Measurements from ENCODE around the gene ITPR3.

Gene ITPR3

GRCh38 chr6:33662318-33662717, 41.2 kb downstream of the ITPR3 start:
- Histone ChIP-seq H3K4me2 (ENCODE audit: insufficient read depth, low read length, poor library complexity, severe bottlenecking) (no peak overlapping the region), H3K4me1 (ENCODE audit: control insufficient read depth in 2 of 2, insufficient read depth in 1 of 2, low read depth in 1 of 2, low read length in 2 of 2) (peaks cover 2 to 4% of the 10 kb centered on the region in 2 donors), H4K91ac (ENCODE audit: low read depth, low read length, poor library complexity) (no peak overlapping the region), H3K9me3 (replicated peaks in 1 of 2; ENCODE audit: control insufficient read depth in 2 of 2, insufficient read depth in 1 of 2, low read depth in 1 of 2, low read length in 2 of 2) (no peaks in the 10 kb centered on the region), H3K23ac (ENCODE audit: low read depth, low read length, poor library complexity) (no peak overlapping the region), H2BK15ac (ENCODE audit: low read length) (no peak overlapping the region), H3K9ac (ENCODE audit: low read depth, low read length, poor library complexity) (no peak overlapping the region), H3K27me3 (ENCODE audit: control insufficient read depth in 3 of 3, insufficient read depth in 3 of 3, low read depth in 1 of 3, low read length in 3 of 3) (no peaks in the 10 kb centered on the region), H2BK12ac (ENCODE audit: low read length) (no peak overlapping the region), H3K36me3 (replicated peaks in 1 of 2; ENCODE audit: control insufficient read depth in 2 of 2, insufficient read depth in 2 of 2, low read length in 2 of 2) (no peaks in the 10 kb centered on the region), H3K4me3 (ENCODE audit: low read length in 2 of 2) (no peak overlapping the region), H3K79me1 (ENCODE audit: low read depth, low read length) (no peaks in the 10 kb centered on the region), H2AFZ (ENCODE audit: low read length) (no peak overlapping the region), H2BK5ac (ENCODE audit: low read length) (no peak overlapping the region), H3K18ac (ENCODE audit: low read length) (peak overlapping the region; percentile 45), H2AK5ac (ENCODE audit: low read depth, low read length) (peak overlapping the region; percentile 40), H3K4ac (ENCODE audit: low read length) (no peak overlapping the region), H3K14ac (ENCODE audit: low read length) (peak overlapping the region; percentile 85), H2BK120ac (ENCODE audit: low read depth, low read length) (no peak overlapping the region), H3K27ac (replicated peaks; ENCODE audit: low read length) (no peak overlapping the region), H4K8ac (ENCODE audit: low read depth, low read length) (no peak overlapping the region)
- no CpG with 5 or more reads among the region's 11 CpGs for WGBS, 2 donors (ENCODE audit: extremely low coverage in 2 of 2, insufficient read length in 2 of 2, insufficient replicate concordance in 1 of 2)
- no peak for DNase-seq (ENCODE audit: low spot score)

GRCh38 chr6:33663028-33663427, 41.9 kb downstream of the ITPR3 start:
- no peak overlapping the region for H2AFZ ChIP-seq (ENCODE audit: low read length)
- H4K91ac ChIP-seq (ENCODE audit: low read depth, low read length, poor library complexity): no peak overlapping the region
- peak overlapping the region; percentile 54 for H2BK5ac ChIP-seq (ENCODE audit: low read length)
- H3K9me3 ChIP-seq (replicated peaks in 1 of 2; ENCODE audit: control insufficient read depth in 2 of 2, insufficient read depth in 1 of 2, low read depth in 1 of 2, low read length in 2 of 2): no peaks in the 10 kb centered on the region
- no peaks in the 10 kb centered on the region for H3K27me3 ChIP-seq (ENCODE audit: control insufficient read depth in 3 of 3, insufficient read depth in 3 of 3, low read depth in 1 of 3, low read length in 3 of 3)
- no peaks in the 10 kb centered on the region for H3K79me1 ChIP-seq (ENCODE audit: low read depth, low read length)
- H2AK5ac ChIP-seq (ENCODE audit: low read depth, low read length): no peak overlapping the region
- no peak overlapping the region for H3K4me3 ChIP-seq (ENCODE audit: low read length in 2 of 2)
- H3K36me3 ChIP-seq (replicated peaks in 1 of 2; ENCODE audit: control insufficient read depth in 2 of 2, insufficient read depth in 2 of 2, low read length in 2 of 2): no peaks in the 10 kb centered on the region
- peak overlapping the region; percentile 7 for H3K18ac ChIP-seq (ENCODE audit: low read length)
- no CpG with 5 or more reads among the region's 5 CpGs for WGBS, 2 donors (ENCODE audit: extremely low coverage in 2 of 2, insufficient read length in 2 of 2, insufficient replicate concordance in 1 of 2)
- no peak overlapping the region for H4K8ac ChIP-seq (ENCODE audit: low read depth, low read length)
- no peak for DNase-seq (ENCODE audit: low spot score)
- H3K23ac ChIP-seq (ENCODE audit: low read depth, low read length, poor library complexity): no peak overlapping the region
- H3K4ac ChIP-seq (ENCODE audit: low read length): no peak overlapping the region
- H3K4me2 ChIP-seq (ENCODE audit: insufficient read depth, low read length, poor library complexity, severe bottlenecking): no peak overlapping the region
- H2BK15ac ChIP-seq (ENCODE audit: low read length): no peak overlapping the region
- no peak overlapping the region for H3K14ac ChIP-seq (ENCODE audit: low read length)
- H3K27ac ChIP-seq (replicated peaks; ENCODE audit: low read length): no peak overlapping the region
- peaks cover 2 to 4% of the 10 kb centered on the region in 2 donors for H3K4me1 ChIP-seq (ENCODE audit: control insufficient read depth in 2 of 2, insufficient read depth in 1 of 2, low read depth in 1 of 2, low read length in 2 of 2)
- no peak overlapping the region for H3K9ac ChIP-seq (ENCODE audit: low read depth, low read length, poor library complexity)
- H2BK12ac ChIP-seq (ENCODE audit: low read length): no peak overlapping the region
- no peak overlapping the region for H2BK120ac ChIP-seq (ENCODE audit: low read depth, low read length)

- H3K36me3 ChIP-seq (replicated peaks in 1 of 2; ENCODE audit: control insufficient read depth in 2 of 2, insufficient read depth in 2 of 2, low read length in 2 of 2): no peaks in the 10 kb centered on the region
- H3K14ac ChIP-seq (ENCODE audit: low read length): no peak overlapping the region
- H3K4me3 ChIP-seq (ENCODE audit: low read length in 2 of 2): no peak overlapping the region
- WGBS, 2 donors (ENCODE audit: extremely low coverage in 2 of 2, insufficient read length in 2 of 2, insufficient replicate concordance in 1 of 2): no CpG with 5 or more reads among the region's 16 CpGs
- H2BK5ac ChIP-seq (ENCODE audit: low read length): peak overlapping the region; percentile 54
- no peak overlapping the region for H2BK12ac ChIP-seq (ENCODE audit: low read length)
- H3K18ac ChIP-seq (ENCODE audit: low read length): no peak overlapping the region
- no peak overlapping the region for H3K27ac ChIP-seq (replicated peaks; ENCODE audit: low read length)
- H3K4me2 ChIP-seq (ENCODE audit: insufficient read depth, low read length, poor library complexity, severe bottlenecking): no peak overlapping the region
- H3K4ac ChIP-seq (ENCODE audit: low read length): no peak overlapping the region
- no peak overlapping the region for H2BK15ac ChIP-seq (ENCODE audit: low read length)
- H3K23ac ChIP-seq (ENCODE audit: low read depth, low read length, poor library complexity): no peak overlapping the region
- H3K4me1 ChIP-seq (ENCODE audit: control insufficient read depth in 2 of 2, insufficient read depth in 1 of 2, low read depth in 1 of 2, low read length in 2 of 2): peaks cover 2 to 4% of the 10 kb centered on the region in 2 donors
- no peaks in the 10 kb centered on the region for H3K79me1 ChIP-seq (ENCODE audit: low read depth, low read length)
- no peak overlapping the region for H4K91ac ChIP-seq (ENCODE audit: low read depth, low read length, poor library complexity)
- H2BK120ac ChIP-seq (ENCODE audit: low read depth, low read length): no peak overlapping the region
- H3K9me3 ChIP-seq (replicated peaks in 1 of 2; ENCODE audit: control insufficient read depth in 2 of 2, insufficient read depth in 1 of 2, low read depth in 1 of 2, low read length in 2 of 2): no peaks in the 10 kb centered on the region
- no peak overlapping the region for H3K9ac ChIP-seq (ENCODE audit: low read depth, low read length, poor library complexity)
- no peaks in the 10 kb centered on the region for H3K27me3 ChIP-seq (ENCODE audit: control insufficient read depth in 3 of 3, insufficient read depth in 3 of 3, low read depth in 1 of 3, low read length in 3 of 3)
- no peak for DNase-seq (ENCODE audit: low spot score)
- no peak overlapping the region for H2AK5ac ChIP-seq (ENCODE audit: low read depth, low read length)
- H4K8ac ChIP-seq (ENCODE audit: low read depth, low read length): no peak overlapping the region
- H2AFZ ChIP-seq (ENCODE audit: low read length): no peak overlapping the region
Measured at GRCh38 chr6:33663727-33664449, 42.8 kb downstream of the ITPR3 start.

GRCh38 chr6:33664506-33665057, 43.5 kb downstream of the ITPR3 start:
- H3K36me3 ChIP-seq (replicated peaks in 1 of 2; ENCODE audit: control insufficient read depth in 2 of 2, insufficient read depth in 2 of 2, low read length in 2 of 2): no peaks in the 10 kb centered on the region
- no peak overlapping the region for H3K4me2 ChIP-seq (ENCODE audit: insufficient read depth, low read length, poor library complexity, severe bottlenecking)
- H2AK5ac ChIP-seq (ENCODE audit: low read depth, low read length): no peak overlapping the region
- no peak overlapping the region for H3K4ac ChIP-seq (ENCODE audit: low read length)
- H3K4me3 ChIP-seq (ENCODE audit: low read length in 2 of 2): no peak overlapping the region
- no peak overlapping the region for H4K91ac ChIP-seq (ENCODE audit: low read depth, low read length, poor library complexity)
- no peak overlapping the region for H3K27ac ChIP-seq (replicated peaks; ENCODE audit: low read length)
- no peak overlapping the region for H2BK12ac ChIP-seq (ENCODE audit: low read length)
- peak overlapping the region; percentile 61 for H3K18ac ChIP-seq (ENCODE audit: low read length)
- H2BK5ac ChIP-seq (ENCODE audit: low read length): no peak overlapping the region
- no peak overlapping the region for H2BK120ac ChIP-seq (ENCODE audit: low read depth, low read length)
- H3K14ac ChIP-seq (ENCODE audit: low read length): no peak overlapping the region
- H2AFZ ChIP-seq (ENCODE audit: low read length): no peak overlapping the region
- H3K23ac ChIP-seq (ENCODE audit: low read depth, low read length, poor library complexity): no peak overlapping the region
- H3K27me3 ChIP-seq (ENCODE audit: control insufficient read depth in 3 of 3, insufficient read depth in 3 of 3, low read depth in 1 of 3, low read length in 3 of 3): no peaks in the 10 kb centered on the region
- no peak for DNase-seq (ENCODE audit: low spot score)
- H2BK15ac ChIP-seq (ENCODE audit: low read length): no peak overlapping the region
- H3K9me3 ChIP-seq (replicated peaks in 1 of 2; ENCODE audit: control insufficient read depth in 2 of 2, insufficient read depth in 1 of 2, low read depth in 1 of 2, low read length in 2 of 2): no peaks in the 10 kb centered on the region
- peak overlapping the region; percentile 64 for H3K9ac ChIP-seq (ENCODE audit: low read depth, low read length, poor library complexity)
- peaks cover 2 to 4% of the 10 kb centered on the region in 2 donors for H3K4me1 ChIP-seq (ENCODE audit: control insufficient read depth in 2 of 2, insufficient read depth in 1 of 2, low read depth in 1 of 2, low read length in 2 of 2)
- peak overlapping the region; percentile 70 for H4K8ac ChIP-seq (ENCODE audit: low read depth, low read length)
- no CpG with 5 or more reads among the region's 17 CpGs for WGBS, 2 donors (ENCODE audit: extremely low coverage in 2 of 2, insufficient read length in 2 of 2, insufficient replicate concordance in 1 of 2)
- no peaks in the 10 kb centered on the region for H3K79me1 ChIP-seq (ENCODE audit: low read depth, low read length)

Measured in neuronal stem cell (in vitro differentiated cells).